ENCODE results near the gene FBXO34. TPM values are rescaled to one million over a fixed set of nuclear protein-coding genes. Genes with fewer than 3 reads are reported as not detected.

The FBXO34 gene
- total RNA-seq, 4 donors from 2014 or later = 26.2 to 55.9 (median 40.7) TPM

DNA sequence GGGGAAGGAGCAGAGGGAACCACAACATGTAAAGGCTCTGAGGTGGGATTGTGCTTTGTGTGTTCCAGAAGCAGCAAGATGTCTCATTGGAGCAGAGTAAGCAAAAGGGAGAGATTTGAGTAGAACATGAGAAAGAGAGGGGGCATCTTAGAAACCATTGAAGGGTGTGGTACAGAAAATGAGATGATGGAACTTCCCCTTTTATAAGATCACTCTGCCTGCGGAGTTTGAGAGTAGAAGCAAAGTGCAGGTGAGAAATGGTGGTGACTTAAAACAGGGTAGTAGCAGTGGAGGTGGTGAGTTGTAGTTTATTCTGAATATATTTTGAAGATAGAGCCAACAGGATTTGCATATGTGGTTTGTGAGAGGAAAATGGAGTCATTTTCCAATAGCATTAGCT is 56.0 kb downstream of the FBXO34 start:
- no peaks in the 10 kb centered on the region for H3K9me3 ChIP-seq
- H3K27me3 ChIP-seq = no peaks in the 10 kb centered on the region
- peaks cover 0 to 3% of the 10 kb centered on the region in 2 donors for H3K36me3 ChIP-seq
- H3K4me3 ChIP-seq = no peak overlapping the region
- H3K27ac ChIP-seq = peak overlapping the region in 3 of 4 donors; percentile 9 to 29 (median 24)
- ATAC-seq (no peak), DNase-seq (no peak)
- intact Hi-C loops (cut with DNase I; ENCODE audit: low total_unique reads) = no loop called here
- peaks cover 62 to 65% of the 10 kb centered on the region in 2 donors for H3K4me1 ChIP-seq
- TF ChIP-seq POLR2A (IDR thresholded peaks at IDR 0.05) = no peak
- TF ChIP-seq, protein P1, sequence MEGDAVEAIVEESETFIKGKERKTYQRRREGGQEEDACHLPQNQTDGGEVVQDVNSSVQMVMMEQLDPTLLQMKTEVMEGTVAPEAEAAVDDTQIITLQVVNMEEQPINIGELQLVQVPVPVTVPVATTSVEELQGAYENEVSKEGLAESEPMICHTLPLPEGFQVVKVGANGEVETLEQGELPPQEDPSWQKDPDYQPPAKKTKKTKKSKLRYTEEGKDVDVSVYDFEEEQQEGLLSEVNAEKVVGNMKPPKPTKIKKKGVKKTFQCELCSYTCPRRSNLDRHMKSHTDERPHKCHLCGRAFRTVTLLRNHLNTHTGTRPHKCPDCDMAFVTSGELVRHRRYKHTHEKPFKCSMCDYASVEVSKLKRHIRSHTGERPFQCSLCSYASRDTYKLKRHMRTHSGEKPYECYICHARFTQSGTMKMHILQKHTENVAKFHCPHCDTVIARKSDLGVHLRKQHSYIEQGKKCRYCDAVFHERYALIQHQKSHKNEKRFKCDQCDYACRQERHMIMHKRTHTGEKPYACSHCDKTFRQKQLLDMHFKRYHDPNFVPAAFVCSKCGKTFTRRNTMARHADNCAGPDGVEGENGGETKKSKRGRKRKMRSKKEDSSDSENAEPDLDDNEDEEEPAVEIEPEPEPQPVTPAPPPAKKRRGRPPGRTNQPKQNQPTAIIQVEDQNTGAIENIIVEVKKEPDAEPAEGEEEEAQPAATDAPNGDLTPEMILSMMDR (IDR thresholded peaks at IDR 0.05 in 4 of 5, conservative IDR thresholded peaks at IDR 0.05 in 1 of 5) = no peak
- in situ Hi-C loops (cut with MboI; ENCODE audit: low sequenced_read_pairs in 4 of 4) = no loop called here

DNA sequence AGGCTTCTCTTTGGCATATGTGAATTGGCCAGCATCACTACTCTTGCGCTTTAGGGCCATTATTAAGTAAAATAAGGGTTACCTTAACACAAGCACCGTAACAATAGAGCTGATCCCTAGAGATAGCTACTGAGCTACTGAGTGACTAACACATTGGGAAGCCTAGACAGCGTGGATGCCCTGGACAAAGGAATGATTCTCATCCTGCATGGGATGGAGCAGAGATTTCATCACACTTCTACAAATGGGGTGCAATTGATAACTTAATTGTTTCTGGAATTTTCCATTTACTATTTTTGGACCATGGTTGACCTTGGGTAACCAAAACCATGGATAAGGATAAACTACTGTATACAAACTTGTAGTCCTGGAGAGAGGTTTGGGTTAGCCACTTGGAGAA is 57.1 kb downstream of the FBXO34 start:
- H3K27me3 ChIP-seq = no peaks in the 10 kb centered on the region
- no peak overlapping the region for H3K27ac ChIP-seq
- no peak for ATAC-seq
- H3K36me3 ChIP-seq = peaks cover 0 to 3% of the 10 kb centered on the region in 2 donors
- in situ Hi-C loops (cut with MboI; ENCODE audit: low sequenced_read_pairs in 4 of 4) = no loop called here
- no peak for TF ChIP-seq POLR2A (IDR thresholded peaks at IDR 0.05)
- TF ChIP-seq, protein P1 (IDR thresholded peaks at IDR 0.05 in 4 of 5, conservative IDR thresholded peaks at IDR 0.05 in 1 of 5) = no peak
- H3K9me3 ChIP-seq = no peaks in the 10 kb centered on the region
- DNase-seq = no peak
- H3K4me3 ChIP-seq = no peak overlapping the region
- peaks cover 74 to 76% of the 10 kb centered on the region in 2 donors for H3K4me1 ChIP-seq
- intact Hi-C loops (cut with DNase I; ENCODE audit: low total_unique reads) = no loop called here

DNA sequence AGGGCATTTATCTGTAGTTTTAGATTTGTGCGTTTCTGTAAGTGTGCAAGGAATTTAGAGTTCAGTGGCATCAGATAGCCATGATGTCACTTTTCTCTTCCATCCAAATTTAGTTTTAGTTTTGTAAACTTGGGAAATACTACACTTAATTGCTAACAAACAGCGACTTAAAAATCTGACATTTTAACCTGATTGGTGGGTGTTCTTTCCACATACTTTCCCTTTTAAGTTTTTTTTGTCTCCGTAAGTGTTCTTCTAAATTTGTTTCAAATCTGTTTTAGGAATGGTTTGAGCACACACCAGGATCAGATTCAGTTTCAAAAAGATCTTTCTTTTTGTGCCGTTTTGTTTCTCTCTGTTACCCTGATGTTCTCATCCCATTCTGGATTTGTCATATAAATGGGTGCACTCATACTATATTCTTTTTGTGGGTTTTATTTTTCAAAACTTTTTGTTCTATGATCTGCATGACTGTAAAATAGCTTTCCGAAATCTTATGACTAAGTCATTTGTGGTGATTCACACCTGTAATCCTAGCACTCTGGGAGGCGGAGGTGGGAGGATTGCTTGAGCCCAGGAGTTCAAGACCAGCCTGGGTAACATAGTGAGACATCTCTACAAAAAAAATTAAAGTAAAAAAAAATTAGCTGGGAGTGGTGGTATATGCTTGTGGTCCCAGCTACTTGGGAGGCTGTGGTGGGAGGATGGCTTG is 58.9 kb downstream of the FBXO34 start:
- intact Hi-C loops (cut with DNase I; ENCODE audit: low total_unique reads) = no loop called here
- H3K9me3 ChIP-seq = no peaks in the 10 kb centered on the region
- in situ Hi-C loops (cut with MboI; ENCODE audit: low sequenced_read_pairs in 4 of 4) = no loop called here
- H3K27ac ChIP-seq = peak overlapping the region; percentile 7 to 50 (median 29)
- TF ChIP-seq, protein P1 (IDR thresholded peaks at IDR 0.05 in 4 of 5, conservative IDR thresholded peaks at IDR 0.05 in 1 of 5) = no peak
- no peak for TF ChIP-seq POLR2A (IDR thresholded peaks at IDR 0.05)
- H3K27me3 ChIP-seq = no peaks in the 10 kb centered on the region
- H3K4me1 ChIP-seq = peaks cover 71 to 88% of the 10 kb centered on the region in 2 donors
- no peaks in the 10 kb centered on the region for H3K36me3 ChIP-seq
- ATAC-seq (no peak), DNase-seq (no peak)
- no peak overlapping the region for H3K4me3 ChIP-seq

DNA sequence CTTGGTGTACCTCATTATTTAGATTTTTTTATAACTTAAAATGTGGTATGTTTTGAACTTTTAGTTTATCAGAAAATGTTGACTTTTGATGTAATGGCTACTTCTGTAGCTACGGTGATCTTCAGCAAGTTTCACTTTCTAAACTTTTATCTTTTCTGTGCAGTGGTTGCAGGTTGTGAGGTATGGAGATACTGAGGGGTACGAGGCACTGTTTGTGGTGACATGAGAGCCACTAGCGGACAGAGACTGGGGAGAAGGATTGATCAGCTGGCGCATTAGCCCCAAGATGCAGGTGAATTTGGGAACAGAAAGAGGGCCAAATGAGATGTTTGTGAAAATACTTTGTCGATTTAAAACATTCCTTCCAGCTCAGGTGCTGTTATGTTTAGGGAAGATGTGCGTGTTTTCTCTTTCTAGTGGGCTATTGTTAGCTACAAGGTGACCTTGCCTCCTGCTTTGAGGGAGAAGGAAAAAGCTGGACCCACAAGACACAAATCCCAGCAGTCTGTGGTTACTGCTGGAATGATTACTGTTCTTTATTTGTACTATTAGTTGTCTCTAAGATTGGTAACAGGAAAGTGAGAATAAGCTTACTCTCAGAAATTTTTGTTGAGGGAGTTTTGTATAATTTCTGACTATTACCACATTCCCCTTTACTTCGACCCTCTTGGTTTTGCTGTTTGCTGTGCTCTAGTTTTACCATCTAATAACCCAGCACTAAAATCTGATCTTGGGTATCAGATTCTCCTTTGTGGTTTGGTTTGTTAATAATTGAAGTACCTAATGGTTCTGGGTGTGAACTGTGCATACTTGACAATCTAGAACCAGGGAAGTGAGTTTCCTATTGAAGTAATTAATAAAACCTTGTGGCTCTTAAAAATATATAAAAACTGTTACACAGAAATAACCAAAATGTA is 61.7 kb downstream of the FBXO34 start:
- H3K4me1 ChIP-seq = peaks cover 67 to 68% of the 10 kb centered on the region in 2 donors
- DNase-seq (no peak), ATAC-seq (peak in 1 of 2 donors; percentile 24)
- in situ Hi-C loops (cut with MboI; ENCODE audit: low sequenced_read_pairs in 4 of 4) = no loop called here
- H3K9me3 ChIP-seq = no peaks in the 10 kb centered on the region
- H3K27ac ChIP-seq = peak overlapping the region; percentile 3 to 61 (median 20)
- H3K4me3 ChIP-seq = no peak overlapping the region
- intact Hi-C loops (cut with DNase I; ENCODE audit: low total_unique reads) = no loop called here
- TF ChIP-seq, protein P1 (IDR thresholded peaks at IDR 0.05 in 4 of 5, conservative IDR thresholded peaks at IDR 0.05 in 1 of 5) = no peak
- TF ChIP-seq POLR2A (IDR thresholded peaks at IDR 0.05) = no peak
- H3K27me3 ChIP-seq = no peaks in the 10 kb centered on the region
- no peaks in the 10 kb centered on the region for H3K36me3 ChIP-seq
